ENCODE results near the gene CTSS.

GRCh38 chr1:150813028-150813707, 47.6 kb upstream of the CTSS start:
- TF ChIP-seq, protein P1, sequence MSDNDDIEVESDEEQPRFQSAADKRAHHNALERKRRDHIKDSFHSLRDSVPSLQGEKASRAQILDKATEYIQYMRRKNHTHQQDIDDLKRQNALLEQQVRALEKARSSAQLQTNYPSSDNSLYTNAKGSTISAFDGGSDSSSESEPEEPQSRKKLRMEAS (IDR thresholded peaks at IDR 0.05) = no peak
- TF ChIP-seq EZH2phosphoT487 (IDR thresholded peaks at IDR 0.05; ENCODE audit: borderline replicate concordance) (no peak), SRF (IDR thresholded peaks at IDR 0.05; ENCODE audit: low read depth) (no peak)
